Brain pericyte (primary cell): ENCODE results near the gene SPAG4.
A peak's percentile ranks its signal among the peaks of the same experiment; 100 is the strongest.

Experiments
- DNase-seq: peaks from one replicate; pipeline ENCODE4 v3.0.0-alpha.2; 2012; ENCODE audit warnings: low read depth, low spot score

Gene SPAG4, protein sequence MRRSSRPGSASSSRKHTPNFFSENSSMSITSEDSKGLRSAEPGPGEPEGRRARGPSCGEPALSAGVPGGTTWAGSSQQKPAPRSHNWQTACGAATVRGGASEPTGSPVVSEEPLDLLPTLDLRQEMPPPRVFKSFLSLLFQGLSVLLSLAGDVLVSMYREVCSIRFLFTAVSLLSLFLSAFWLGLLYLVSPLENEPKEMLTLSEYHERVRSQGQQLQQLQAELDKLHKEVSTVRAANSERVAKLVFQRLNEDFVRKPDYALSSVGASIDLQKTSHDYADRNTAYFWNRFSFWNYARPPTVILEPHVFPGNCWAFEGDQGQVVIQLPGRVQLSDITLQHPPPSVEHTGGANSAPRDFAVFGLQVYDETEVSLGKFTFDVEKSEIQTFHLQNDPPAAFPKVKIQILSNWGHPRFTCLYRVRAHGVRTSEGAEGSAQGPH

GRCh38 chr20:35615667-35616464 lies at the start of gene SPAG4:
SPAG4 (plus strand) TSS chr20:35615829; CDS start chr20:35616004, 175 bp downstream.
- DNase-seq = peak; percentile 81

DNA sequence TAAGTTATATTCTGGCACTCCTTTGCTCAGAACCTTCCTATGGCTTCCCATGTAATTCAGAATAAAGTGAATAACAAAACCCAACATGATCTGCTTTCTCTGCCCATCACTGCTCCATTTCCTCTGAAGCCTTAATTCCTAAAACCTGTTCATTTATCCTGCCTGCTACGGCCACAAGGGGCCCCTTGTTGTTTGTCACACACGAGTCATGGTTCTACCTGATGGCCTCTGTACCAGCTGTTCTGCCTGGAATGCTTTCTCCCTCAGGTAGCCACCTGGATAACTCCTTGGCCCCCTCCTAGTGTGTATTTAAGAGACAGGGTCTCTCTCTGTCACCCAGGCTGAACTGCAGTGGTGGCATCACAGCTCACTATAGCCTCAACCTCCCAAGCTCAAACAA lies 47.0 kb upstream of the SPAG4 start:
- DNase-seq = no peak

DNA sequence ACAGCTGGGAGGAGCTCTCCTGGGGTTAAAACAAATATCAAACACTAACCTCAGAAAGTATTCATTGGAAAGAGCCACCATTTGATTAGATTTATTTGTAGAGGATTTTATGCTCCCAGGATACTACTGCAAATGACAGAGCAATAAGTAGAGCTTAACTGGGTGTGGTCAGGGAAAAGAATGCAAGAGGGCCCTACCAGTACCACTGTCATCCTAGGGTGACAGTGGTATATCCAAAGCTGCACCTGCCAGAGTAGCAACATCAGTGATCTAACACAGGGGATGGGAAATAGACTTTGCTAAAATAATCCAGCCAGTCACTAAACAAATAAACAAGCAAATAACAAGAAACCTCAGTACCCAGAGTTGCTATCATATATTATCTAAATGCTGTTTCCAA lies 44.1 kb upstream of the SPAG4 start:
- no peak for DNase-seq

DNA sequence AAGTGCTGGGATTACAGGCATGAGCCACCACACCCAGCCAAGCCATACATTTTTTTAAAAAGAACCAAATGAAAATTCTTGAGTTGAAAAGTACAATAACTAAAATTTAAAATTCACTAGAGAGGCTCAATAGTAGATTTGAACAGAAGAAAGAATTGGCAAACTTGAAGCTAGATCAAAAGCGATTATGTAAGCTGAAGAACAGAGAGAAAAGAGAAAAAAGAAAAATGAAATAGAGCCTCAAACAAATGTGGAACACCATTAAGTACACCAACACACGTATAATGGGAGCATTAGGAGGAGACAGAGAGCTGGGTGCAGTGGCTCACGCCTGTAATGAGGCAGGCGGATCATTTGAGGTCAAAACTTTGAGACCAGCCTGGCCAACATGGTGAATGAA lies 42.8 kb upstream of the SPAG4 start:
- no peak for DNase-seq

- DNase-seq = no peak
Observed at GRCh38 chr20:35575958-35576357, 39.7 kb upstream of the SPAG4 start.

DNA sequence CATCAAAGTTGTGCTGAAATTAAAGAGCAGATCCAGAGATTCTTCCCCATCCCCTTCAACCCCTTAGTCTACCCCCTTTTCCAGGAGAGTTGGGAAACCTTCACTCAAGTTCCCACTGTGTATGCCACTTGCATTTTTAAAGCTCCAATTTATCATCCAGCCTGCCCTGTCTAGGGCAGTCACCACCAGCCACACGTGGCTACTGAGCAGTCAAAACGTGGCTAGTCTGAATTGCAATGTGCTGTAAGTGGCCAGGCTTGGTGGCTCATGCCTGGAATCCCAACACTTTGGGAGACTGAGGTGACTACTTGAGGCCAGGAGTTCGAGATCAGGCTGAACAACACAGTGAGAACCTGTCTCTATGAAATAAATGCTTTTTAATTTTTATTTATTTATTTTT lies 38.8 kb upstream of the SPAG4 start:
- DNase-seq = no peak

- no peak for DNase-seq
Observed at GRCh38 chr20:35578469-35578868, 37.2 kb upstream of the SPAG4 start.

DNA sequence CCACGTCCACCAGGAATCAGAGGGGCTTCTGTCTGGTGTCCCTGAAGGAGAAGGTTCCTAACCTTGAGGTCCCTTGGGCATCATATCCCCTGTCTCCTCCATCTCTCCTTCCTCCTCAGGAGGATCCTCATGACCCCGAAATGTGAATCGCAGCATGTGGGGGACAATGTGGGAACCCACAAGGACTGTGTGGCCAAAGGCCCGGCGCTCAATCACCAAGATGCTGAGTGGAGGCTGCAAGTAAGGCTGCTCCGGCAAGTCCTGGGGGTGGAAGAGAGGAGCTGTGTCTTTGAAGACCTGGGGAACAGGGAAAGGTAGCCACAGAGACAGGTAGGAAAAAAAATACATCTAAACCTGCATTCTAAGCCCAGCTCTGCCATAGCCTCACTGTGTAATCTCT lies 36.4 kb upstream of the SPAG4 start:
- DNase-seq = no peak

GRCh38 chr20:35582131-35582530 lies 33.5 kb upstream of the SPAG4 start:
- DNase-seq = no peak

DNA sequence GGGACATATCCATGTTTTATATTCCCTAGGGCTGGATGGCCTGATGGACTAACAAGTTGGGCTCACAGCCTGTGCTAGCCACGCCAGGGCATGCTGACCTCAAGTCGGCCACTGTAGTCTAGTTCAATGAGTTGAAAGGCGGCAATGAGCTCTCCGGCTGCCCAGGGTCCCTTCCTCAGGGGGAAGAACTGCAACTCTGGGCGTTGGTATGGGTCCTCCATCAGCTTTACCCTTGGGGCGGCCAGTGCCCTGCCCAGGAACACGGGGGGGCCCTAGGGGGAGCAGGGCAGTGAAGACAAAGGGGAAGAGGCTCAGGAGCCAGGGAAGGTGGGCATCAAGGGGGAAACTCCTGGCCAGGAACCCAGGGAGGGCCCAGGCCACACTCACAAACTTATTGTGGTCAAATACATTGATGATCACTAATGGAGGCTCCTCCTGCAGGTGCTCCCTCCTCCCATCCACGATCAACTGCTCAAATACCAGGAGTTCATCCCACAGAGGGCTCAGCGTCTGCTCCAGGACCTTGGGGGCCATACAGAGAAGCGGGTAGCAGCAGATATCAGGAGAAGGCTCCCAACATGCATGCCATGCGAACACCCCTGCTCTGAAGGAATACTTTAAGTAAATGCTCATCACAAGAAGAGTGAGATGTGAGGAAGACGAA lies 32.8 kb upstream of the SPAG4 start:
- no peak for DNase-seq

DNA sequence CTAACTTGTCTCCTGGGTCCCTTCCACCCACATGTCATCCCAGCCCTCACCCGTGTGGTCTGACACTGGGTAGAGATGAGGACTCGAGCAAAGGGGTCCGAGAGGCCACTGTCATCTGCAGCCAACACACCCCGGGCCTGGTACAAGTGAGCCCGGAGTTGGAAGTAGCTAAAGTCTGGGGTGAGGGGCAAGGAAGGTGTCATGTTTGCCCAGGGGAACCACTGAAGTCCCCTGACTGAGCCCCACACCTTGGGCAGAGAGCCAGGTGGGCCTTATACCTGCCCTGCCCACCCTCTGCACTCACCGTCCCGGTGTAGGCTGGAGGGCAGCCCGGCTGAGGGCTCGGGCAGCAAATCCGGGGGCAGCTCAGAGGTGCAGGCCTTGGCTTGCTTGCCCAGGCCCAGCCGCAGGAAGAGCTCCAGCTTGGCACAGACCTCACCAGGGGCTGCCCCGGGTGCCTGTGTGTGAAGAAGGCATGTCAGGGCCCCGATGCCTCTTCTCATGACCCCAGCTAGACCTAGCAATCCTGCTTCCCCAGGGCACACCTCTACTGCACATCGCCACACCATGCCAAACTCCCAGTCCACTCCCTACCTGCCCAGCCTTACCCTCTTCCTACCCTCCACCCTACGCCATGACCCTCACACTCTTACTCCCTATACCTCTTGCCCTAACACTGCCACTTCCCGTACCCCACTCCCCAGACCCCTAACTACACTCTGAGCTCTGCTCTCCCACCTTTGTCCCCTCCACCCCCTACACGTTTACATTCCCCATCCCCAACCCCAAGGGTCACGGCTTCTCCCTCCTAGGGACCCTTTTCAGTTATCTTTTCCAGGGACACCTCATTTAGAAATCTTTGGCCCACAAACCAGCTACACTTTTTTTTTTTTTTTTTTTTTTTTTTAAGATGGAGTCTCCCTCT lies 31.7 kb upstream of the SPAG4 start:
- DNase-seq = no peak

- no peak for DNase-seq
Observed at GRCh38 chr20:35586751-35587425, 28.7 kb upstream of the SPAG4 start.

DNA sequence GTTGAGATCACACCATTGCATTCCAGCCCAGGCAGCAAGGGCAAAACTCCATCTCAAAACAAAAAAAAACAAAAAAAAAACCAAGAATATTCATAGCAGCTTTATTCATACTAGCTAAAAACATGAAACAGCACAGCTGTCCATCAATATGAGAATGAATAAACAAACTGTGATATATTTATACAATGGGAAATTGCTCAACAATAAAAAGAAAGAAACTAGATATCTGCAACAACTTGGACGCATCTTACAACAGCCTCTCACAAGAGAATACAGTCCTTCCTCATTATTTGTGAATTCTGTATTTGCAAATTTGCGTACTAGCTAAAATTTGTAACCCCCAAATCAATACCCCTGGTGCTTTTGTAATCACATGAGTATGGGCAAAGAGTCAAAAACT lies 28.2 kb upstream of the SPAG4 start:
- DNase-seq = no peak

GRCh38 chr20:35588397-35588796 lies 27.2 kb upstream of the SPAG4 start:
- no peak for DNase-seq

DNA sequence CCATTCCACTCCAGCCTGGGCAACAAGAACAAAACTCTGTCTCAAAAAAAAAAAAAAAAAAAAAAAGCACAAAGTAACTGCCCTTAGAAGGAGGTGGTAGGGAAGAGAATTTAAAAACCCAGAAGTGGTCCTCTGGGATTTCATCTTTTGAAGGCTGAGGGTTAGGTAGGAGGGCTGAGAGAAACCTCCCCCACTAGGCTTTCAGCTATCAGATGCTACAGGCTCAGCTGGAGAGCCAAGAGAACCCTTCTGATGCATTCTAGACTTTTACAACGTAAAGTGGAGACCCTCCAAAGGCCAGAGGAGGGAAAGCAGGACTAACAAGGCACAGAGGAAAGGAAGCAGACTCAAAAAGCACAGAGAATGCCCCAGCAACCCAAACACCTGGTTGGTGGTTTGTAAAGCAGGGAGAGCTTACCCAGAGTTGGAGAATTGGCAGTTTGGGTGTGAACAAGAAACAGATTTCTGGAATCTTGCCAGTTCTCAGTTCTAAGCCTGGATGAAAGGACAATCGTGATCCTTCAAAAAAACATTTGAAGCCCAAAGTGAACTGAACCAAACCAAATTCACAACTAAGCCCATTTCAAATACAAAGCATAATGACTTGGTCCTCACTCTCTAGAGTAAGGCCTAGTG lies 23.2 kb upstream of the SPAG4 start:
- DNase-seq = no peak

- DNase-seq = no peak
Observed at GRCh38 chr20:35595456-35595855, 20.2 kb upstream of the SPAG4 start.

- no peak for DNase-seq
Observed at GRCh38 chr20:35595901-35596300, 19.7 kb upstream of the SPAG4 start.

DNA sequence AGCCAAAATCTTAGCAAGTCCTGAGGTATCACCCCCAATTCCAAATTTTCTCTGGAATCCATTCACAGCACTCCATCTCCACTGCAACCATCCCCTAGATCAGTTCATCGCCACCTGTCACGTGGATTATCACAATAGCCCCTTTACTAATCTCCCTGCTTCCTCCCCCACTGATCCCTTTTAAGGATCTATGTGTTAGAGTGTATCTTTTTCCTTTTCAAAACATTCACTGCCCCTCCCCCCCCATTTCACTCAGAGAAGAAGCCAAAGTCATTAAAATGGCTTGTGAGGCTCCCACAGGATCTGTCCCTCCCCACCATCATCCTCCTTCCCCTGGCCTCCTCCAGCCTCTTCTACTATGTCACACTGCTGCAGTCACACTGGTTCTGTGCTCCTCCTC lies 18.4 kb upstream of the SPAG4 start:
- no peak for DNase-seq

GRCh38 chr20:35598476-35598875 lies 17.2 kb upstream of the SPAG4 start:
- no peak for DNase-seq
